Ureter (tissue), 1 donor: ENCODE results near the gene GYPA. TPM values are rescaled to one million over a fixed set of nuclear protein-coding genes. Genes with fewer than 3 reads are reported as not detected.
"Not testable (repeated sequence)": the region's sequence is repeated elsewhere in the genome, so short reads cannot be mapped to it uniquely, and the experiment has no call there.

ENCODE experiments used
- DNase-seq: peaks from one replicate; pipeline ENCODE4 v3.0.0-alpha.2; 2020; ENCODE audit warnings: low spot score
- total RNA-seq: library from RNA; stranded (reverse); gene quantifications from one replicate; pipeline ENCODE4 v1.2.4, GENCODE V29; 2023
- donor health status: DM: yes; HTN: yes; CAD: no.

GYPA gene
- total RNA-seq, 1 donor from 2014 or later, result not detected

- DNase-seq, result not testable (repeated sequence)
These were observed 11.7 kb downstream of the GYPA start for GRCh38 chr4:144128709-144129320.

GRCh38 chr4:144125109-144125508, 15.4 kb downstream of the GYPA start:
- DNase-seq, result not testable (repeated sequence)

- DNase-seq, result not testable (repeated sequence)
These were observed 16.4 kb downstream of the GYPA start for GRCh38 chr4:144123982-144124635.

GRCh38 chr4:144123269-144123668, 17.2 kb downstream of the GYPA start:
- DNase-seq, result not testable (repeated sequence)

- not testable (repeated sequence) for DNase-seq
These were observed 20.8 kb downstream of the GYPA start for GRCh38 chr4:144119752-144120151.

- DNase-seq, result no peak
These were observed 25.0 kb downstream of the GYPA start for GRCh38 chr4:144115519-144115918.

GRCh38 chr4:144113546-144113945, 27.0 kb downstream of the GYPA start:
- no peak for DNase-seq

- no peak for DNase-seq
These were observed 35.9 kb downstream of the GYPA start for GRCh38 chr4:144104509-144105130.

- DNase-seq, result not testable (repeated sequence)
These were observed 42.7 kb downstream of the GYPA start for GRCh38 chr4:144097776-144098175.

GRCh38 chr4:144093995-144094394, 46.5 kb downstream of the GYPA start:
- DNase-seq, result not testable (repeated sequence)

- not testable (repeated sequence) for DNase-seq
These were observed 49.3 kb downstream of the GYPA start for GRCh38 chr4:144091181-144091580.

- no peak for DNase-seq
These were observed 49.8 kb downstream of the GYPA start for GRCh38 chr4:144090744-144091143.

- not testable (repeated sequence) for DNase-seq
These were observed 58.5 kb downstream of the GYPA start for GRCh38 chr4:144082053-144082452.

GRCh38 chr4:144080135-144080534, 60.4 kb downstream of the GYPA start:
- DNase-seq, result not testable (repeated sequence)

- not testable (repeated sequence) for DNase-seq
These were observed 61.8 kb downstream of the GYPA start for GRCh38 chr4:144078746-144079145.

- not testable (repeated sequence) for DNase-seq
These were observed 79.0 kb downstream of the GYPA start for GRCh38 chr4:144061556-144061955.

- DNase-seq, result not testable (repeated sequence)
These were observed 80.2 kb downstream of the GYPA start for GRCh38 chr4:144060234-144060859.

Other genes starting within 250 kb of the GYPA start
- gene GYPE, start 235.2 kb downstream of the GYPA start, total RNA-seq, result 1.8 TPM
- gene GYPB, start 121.3 kb downstream of the GYPA start, total RNA-seq, result not detected